Large intestine (tissue), 3 donors: ENCODE data around the gene PFDN4. TPM values are rescaled to one million over a fixed set of nuclear protein-coding genes. Genes with fewer than 3 reads are reported as not detected.
A peak's percentile ranks its signal among the peaks of the same experiment; 100 is the strongest.

ENCODE experiments used
- DNase-seq, 2 donors: peaks; one replicate each; pipeline versions ENCODE4 v3.0.0 to v3.0.0-alpha.2; 2013
- H3K27ac ChIP-seq: one replicate; pipeline ENCODE4 v1.5.1; 2013; ENCODE audit warnings: low read length
- H3K27me3 ChIP-seq: 2 replicates; pipeline ENCODE4 v1.6.1; 2013; ENCODE audit warnings: low read length; ENCODE audit not compliant: control insufficient read depth, insufficient read depth
- H3K36me3 ChIP-seq: 2 replicates; pipeline ENCODE4 v1.6.1; 2013; ENCODE audit warnings: low read length; ENCODE audit not compliant: control insufficient read depth, insufficient read depth
- H3K4me1 ChIP-seq: one replicate; pipeline ENCODE4 v1.6.1; 2013; ENCODE audit warnings: low read length; ENCODE audit not compliant: control insufficient read depth, insufficient read depth
- H3K4me3 ChIP-seq: one replicate; pipeline ENCODE4 v1.5.1; 2013; ENCODE audit warnings: low read length
- H3K9me3 ChIP-seq: one replicate; pipeline ENCODE4 v1.6.1; 2013; ENCODE audit warnings: mild to moderate bottlenecking, low read depth, low read length, moderate library complexity; ENCODE audit not compliant: control insufficient read depth
- WGBS: methylation state at CpG from one replicate; pipeline ENCODE4 v1.1.5; 2013; ENCODE audit warnings: low lambda C conversion rate; ENCODE audit not compliant: insufficient coverage; 5-methylcytosine and 5-hydroxymethylcytosine counted together
- polyA plus RNA-seq: library from polyadenylated mRNA; unstranded; fragments of 120-200 nt; gene quantifications from one replicate; pipeline ENCODE4 v1.2.1, GENCODE V29; 2013

The PFDN4 gene
- polyA plus RNA-seq, 1 donor = 42.2 TPM

- Histone ChIP-seq H3K4me1 (no peaks in the 10 kb centered on the region), H3K27me3 (peaks cover 14% of the 10 kb centered on the region), H3K27ac (no peak overlapping the region), H3K9me3 (no peaks in the 10 kb centered on the region), H3K36me3 (no peaks in the 10 kb centered on the region), H3K4me3 (no peak overlapping the region)
- DNase-seq = no peak
- 80% methylated on average over 1 of the region's 2 CpGs for WGBS
These were observed 18.3 kb upstream of the PFDN4 start for GRCh38 chr20:54189630-54190029.

GRCh38 chr20:54190217-54190616, 17.7 kb upstream of the PFDN4 start:
- DNase-seq = no peak
- no peak overlapping the region for H3K27ac ChIP-seq
- H3K4me3 ChIP-seq = no peak overlapping the region
- H3K9me3 ChIP-seq = no peaks in the 10 kb centered on the region
- H3K27me3 ChIP-seq = peaks cover 14% of the 10 kb centered on the region
- no peaks in the 10 kb centered on the region for H3K4me1 ChIP-seq
- no peaks in the 10 kb centered on the region for H3K36me3 ChIP-seq
- no CpG with 5 or more reads among the region's 2 CpGs for WGBS

- DNase-seq = no peak
- Histone ChIP-seq H3K4me3 (no peak overlapping the region), H3K4me1 (no peaks in the 10 kb centered on the region), H3K27ac (no peak overlapping the region), H3K36me3 (no peaks in the 10 kb centered on the region), H3K27me3 (peaks cover 9% of the 10 kb centered on the region), H3K9me3 (no peaks in the 10 kb centered on the region)
- 79% methylated on average over 4 of the region's 5 CpGs for WGBS
These were observed 14.1 kb upstream of the PFDN4 start for GRCh38 chr20:54193817-54194216.

- Histone ChIP-seq H3K36me3 (no peaks in the 10 kb centered on the region), H3K27ac (no peak overlapping the region), H3K9me3 (no peaks in the 10 kb centered on the region), H3K4me3 (no peak overlapping the region), H3K4me1 (no peaks in the 10 kb centered on the region), H3K27me3 (peaks cover 9% of the 10 kb centered on the region)
- no peak for DNase-seq
- no CpG with 5 or more reads among the region's 11 CpGs for WGBS
These were observed 13.0 kb upstream of the PFDN4 start for GRCh38 chr20:54194724-54195438.

GRCh38 chr20:54195483-54196472, 12.1 kb upstream of the PFDN4 start:
- WGBS = no CpG with 5 or more reads among the region's 13 CpGs
- Histone ChIP-seq H3K36me3 (no peaks in the 10 kb centered on the region), H3K4me1 (no peaks in the 10 kb centered on the region), H3K27me3 (peaks cover 11% of the 10 kb centered on the region), H3K27ac (no peak overlapping the region), H3K4me3 (no peak overlapping the region), H3K9me3 (no peaks in the 10 kb centered on the region)
- no peak for DNase-seq

GRCh38 chr20:54197621-54198604, 10.0 kb upstream of the PFDN4 start:
- Histone ChIP-seq H3K9me3 (no peaks in the 10 kb centered on the region), H3K27ac (no peak overlapping the region), H3K4me3 (no peak overlapping the region), H3K4me1 (no peaks in the 10 kb centered on the region), H3K27me3 (peaks cover 13% of the 10 kb centered on the region), H3K36me3 (no peaks in the 10 kb centered on the region)
- DNase-seq = no peak
- WGBS = 89% methylated on average over 2 of the region's 13 CpGs

GRCh38 chr20:54199283-54199682, 8.6 kb upstream of the PFDN4 start:
- H3K4me1 ChIP-seq = no peaks in the 10 kb centered on the region
- 83% methylated on average over 3 of the region's 6 CpGs for WGBS
- H3K27ac ChIP-seq = no peak overlapping the region
- DNase-seq = no peak
- no peaks in the 10 kb centered on the region for H3K9me3 ChIP-seq
- H3K36me3 ChIP-seq = no peaks in the 10 kb centered on the region
- peaks cover 10% of the 10 kb centered on the region for H3K27me3 ChIP-seq
- H3K4me3 ChIP-seq = no peak overlapping the region

- Histone ChIP-seq H3K4me3 (no peak overlapping the region), H3K36me3 (no peaks in the 10 kb centered on the region), H3K27ac (no peak overlapping the region), H3K27me3 (peaks cover 10% of the 10 kb centered on the region), H3K9me3 (no peaks in the 10 kb centered on the region), H3K4me1 (no peaks in the 10 kb centered on the region)
- WGBS = 0% methylated on average over 2 of the region's 7 CpGs
- peak; percentile 48 to 54 for DNase-seq
These were observed 8.1 kb upstream of the PFDN4 start for GRCh38 chr20:54199721-54200176.

GRCh38 chr20:54200487-54201267, 7.2 kb upstream of the PFDN4 start:
- H3K36me3 ChIP-seq = no peaks in the 10 kb centered on the region
- H3K27me3 ChIP-seq = peaks cover 7% of the 10 kb centered on the region
- H3K27ac ChIP-seq = no peak overlapping the region
- H3K4me3 ChIP-seq = no peak overlapping the region
- no peaks in the 10 kb centered on the region for H3K4me1 ChIP-seq
- H3K9me3 ChIP-seq = no peaks in the 10 kb centered on the region
- peak in 1 of 2 donors; percentile 26 for DNase-seq
- no CpG with 5 or more reads among the region's 7 CpGs for WGBS
